Measurements from ENCODE around the gene LCN10. TPM values are rescaled to one million over a fixed set of nuclear protein-coding genes. Genes with fewer than 3 reads are reported as not detected.

The LCN10 gene
- total and polyA plus RNA-seq, 2 donors (not counting 3 experiments of a cell fraction or from before 2014, with no cell fraction given), result not detected

DNA sequence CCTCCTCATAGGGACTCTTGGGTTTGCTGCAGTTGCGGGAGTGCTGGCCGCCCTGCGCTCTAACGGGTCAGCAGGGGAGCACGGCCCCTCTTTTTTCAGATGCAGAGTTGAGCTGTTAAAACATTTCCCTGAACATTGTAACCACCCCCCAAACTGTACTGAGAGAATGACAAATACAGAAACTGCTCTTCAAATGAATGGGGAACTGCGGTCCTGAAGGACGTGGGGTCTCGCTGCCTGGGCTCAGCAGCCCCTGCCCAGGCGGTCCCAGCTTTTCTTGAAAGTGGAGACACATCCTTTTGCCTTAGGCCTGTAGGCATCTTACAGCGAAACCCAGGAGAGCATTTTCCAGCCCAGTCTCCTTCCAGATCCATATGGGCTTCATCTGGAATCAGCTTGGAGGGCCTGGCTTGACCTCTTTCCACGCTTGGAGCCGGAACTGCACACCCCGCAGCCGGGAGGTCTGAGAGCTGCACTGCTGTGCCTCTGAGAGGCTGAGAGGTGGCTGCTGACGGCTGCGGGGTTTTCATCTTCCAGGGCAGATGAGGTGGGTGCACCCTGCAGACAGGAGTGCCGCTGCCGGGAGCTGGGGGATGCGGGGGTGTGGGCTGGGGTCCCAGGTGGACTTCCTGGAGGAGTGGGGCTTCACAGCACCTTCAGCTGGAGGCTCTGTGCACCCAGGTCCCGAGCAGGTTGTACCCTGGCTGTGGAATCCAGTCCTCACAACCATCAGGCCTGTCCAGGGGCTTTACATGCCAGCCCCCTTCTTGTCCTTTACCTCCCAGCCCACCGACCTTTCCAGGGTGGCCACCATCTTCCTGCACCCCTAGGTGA is 54.2 kb downstream of the LCN10 start:
- H3K4me1 ChIP-seq (ENCODE audit: control insufficient read depth, extremely low read depth, insufficient read depth, low read length), result peaks cover 14% of the 10 kb centered on the region
- H3K27me3 ChIP-seq (ENCODE audit: control insufficient read depth in 2 of 2, insufficient read depth in 2 of 2, low read length in 2 of 2), result no peaks in the 10 kb centered on the region
- no peak for FAIRE-seq
- no peak for DNase-seq (ENCODE audit: low read depth, low spot score)
- ChIA-PET POLR2A (interaction anchor here (1.1 kb wide), 1 partner anchor 39 kb away, joined by 4 read pairs; no protein-coding TSS in a partner anchor), CTCF (interaction anchor here (1.5 to 2.0 kb wide), 3 partner anchors 9 to 20 kb away, joined by 4 to 7 read pairs (median 5); no protein-coding TSS in a partner anchor)
- BruUV-seq (replicated peaks), result no TSS peak
- intact Hi-C loops (cut with micrococcal nuclease) (no loop called here), dilution Hi-C loops (cut with MboI; ENCODE audit: extremely low pct_ligation_motif_present, low sequenced_read_pairs) (no loop called here)
- peaks cover 0 to 2% of the 10 kb centered on the region in 2 experiments for H3K36me3 ChIP-seq (ENCODE audit: control insufficient read depth in 2 of 2, extremely low read depth in 1 of 2, insufficient read depth in 2 of 2, low read length in 2 of 2)
- H3K9ac ChIP-seq (replicated peaks; ENCODE audit: extremely low read depth, insufficient read depth, low read length), result no peak overlapping the region
- peaks cover 32% of the 10 kb centered on the region for H3K79me2 ChIP-seq (ENCODE audit: control insufficient read depth, insufficient read depth, low read length)
- no peak overlapping the region for H3K4me3 ChIP-seq (replicated peaks in 1 of 3; ENCODE audit: insufficient read depth in 1 of 3, low read depth in 1 of 3, low read length in 3 of 3)
- no peaks in the 10 kb centered on the region for H3K9me1 ChIP-seq (replicated peaks; ENCODE audit: control insufficient read depth, extremely low read depth, insufficient read depth, low read length)
- TF ChIP-seq JUN (IDR thresholded peaks at IDR 0.05; ENCODE audit: borderline replicate concordance, insufficient read depth, insufficient read length, low read depth), result no peak
- TF ChIP-seq GATA2 (IDR thresholded peaks at IDR 0.05; ENCODE audit: insufficient read depth, insufficient read length, low read depth, low read length), result no peak
- TF ChIP-seq EZH2 (IDR thresholded peaks at IDR 0.05; ENCODE audit: borderline replicate concordance, low read depth, low read length, severe bottlenecking), result no peak
- no peak for TF ChIP-seq MAX (IDR thresholded peaks at IDR 0.05; ENCODE audit: insufficient read depth, insufficient read length)
- TF ChIP-seq MYC (IDR thresholded peaks at IDR 0.05; ENCODE audit: low read depth, low read length), result no peak
- TF ChIP-seq POLR2AphosphoS5 (IDR thresholded peaks at IDR 0.05; ENCODE audit: insufficient read depth, low read depth, low read length), result no peak
- TF ChIP-seq CTCF (IDR thresholded peaks at IDR 0.05; ENCODE audit: extremely low read depth in 1 of 2, insufficient read depth in 1 of 2, low read depth in 1 of 2, low read length in 2 of 2), result no peak
- no peak for TF ChIP-seq FOS (IDR thresholded peaks at IDR 0.05; ENCODE audit: borderline replicate concordance, insufficient read depth, low read length)
- TF ChIP-seq POLR2A (IDR thresholded peaks at IDR 0.05; ENCODE audit: low read depth, low read length), result no peak
- no peak overlapping the region for H3K27ac ChIP-seq (ENCODE audit: insufficient read depth, low read depth, low read length)
- no peaks in the 10 kb centered on the region for H4K20me1 ChIP-seq (replicated peaks; ENCODE audit: control insufficient read depth, extremely low read depth, insufficient read depth, low read length)
- no peak overlapping the region for H3K4me2 ChIP-seq (ENCODE audit: insufficient read depth, low read length)
- no peaks in the 10 kb centered on the region for H3K9me3 ChIP-seq (replicated peaks; ENCODE audit: control insufficient read depth, insufficient read depth, low read length)
- H2AFZ ChIP-seq (ENCODE audit: low read depth, low read length), result no peak overlapping the region

Small RNA genes lying within 50 kb of the gene (microRNA-seq; reads per million reads assigned to microRNA genes)
- not detected for gene MIR6722 (ENCODE audit: borderline number of aligned reads, borderline replicate concordance)

Small RNA genes lying within 50 kb of the gene (small RNA-seq; reads per million reads assigned to genes)
- gene ATP6V1G1P3 (ENCODE audit: insufficient read depth, insufficient read length, low read depth, low replicate concordance), result not detected
- not detected for gene MIR6722 (ENCODE audit: insufficient read depth, insufficient read length, low read depth, low replicate concordance)

Other genes starting within 250 kb of the LCN10 start
- 153 and 161 TPM in 2 replicates for gene NOTCH1, start 196.9 kb downstream of the LCN10 start, total RNA-seq
- 27.0 and 31.7 TPM in 2 replicates for gene NOTCH1, start 196.9 kb downstream of the LCN10 start, polyA plus RNA-seq
- gene EGFL7, start 80.0 kb downstream of the LCN10 start, total RNA-seq, result 1,042 and 1,043 TPM in 2 replicates
- gene EGFL7, start 80.0 kb downstream of the LCN10 start, polyA plus RNA-seq, result 1,377 and 1,605 TPM in 2 replicates
- 43.0 and 45.5 TPM in 2 replicates for gene AGPAT2, start 55.5 kb downstream of the LCN10 start, total RNA-seq
- 55.3 and 72.1 TPM in 2 replicates for gene AGPAT2, start 55.5 kb downstream of the LCN10 start, polyA plus RNA-seq
- 242 and 253 TPM in 2 replicates for gene DIPK1B, start 30.4 kb downstream of the LCN10 start, total RNA-seq
- 441 and 642 TPM in 2 replicates for gene DIPK1B, start 30.4 kb downstream of the LCN10 start, polyA plus RNA-seq
- not detected in 2 replicates for gene LCN6, start 5.6 kb upstream of the LCN10 start, total RNA-seq
- 0.17 TPM in 1 of 2 replicates, not detected in the other for gene LCN6, start 5.6 kb upstream of the LCN10 start, polyA plus RNA-seq
- not detected in 2 replicates for gene LCN8, start 15.3 kb upstream of the LCN10 start, total RNA-seq
- not detected in 2 replicates for gene LCN8, start 15.3 kb upstream of the LCN10 start, polyA plus RNA-seq
- gene LCN15, start 21.6 kb upstream of the LCN10 start, total RNA-seq, result not detected in 2 replicates
- not detected in 2 replicates for gene LCN15, start 21.6 kb upstream of the LCN10 start, polyA plus RNA-seq
- 43.2 and 44.9 TPM in 2 replicates for gene TMEM141, start 48.4 kb upstream of the LCN10 start, total RNA-seq
- 129 and 146 TPM in 2 replicates for gene TMEM141, start 48.4 kb upstream of the LCN10 start, polyA plus RNA-seq
- 0.37 TPM in 1 of 2 replicates, not detected in the other for gene CCDC183, start 53.4 kb upstream of the LCN10 start, total RNA-seq
- gene CCDC183, start 53.4 kb upstream of the LCN10 start, polyA plus RNA-seq, result 0.50 and 0.60 TPM in 2 replicates
- gene RABL6, start 65.0 kb upstream of the LCN10 start, total RNA-seq, result 112 TPM in 2 replicates
- 60.8 and 61.3 TPM in 2 replicates for gene RABL6, start 65.0 kb upstream of the LCN10 start, polyA plus RNA-seq
- 1.3 and 1.7 TPM in 2 replicates for gene AJM1, start 99.5 kb upstream of the LCN10 start, total RNA-seq
- gene AJM1, start 99.5 kb upstream of the LCN10 start, polyA plus RNA-seq, result 0.30 and 0.32 TPM in 2 replicates
- gene PHPT1, start 106.5 kb upstream of the LCN10 start, total RNA-seq, result 139 and 165 TPM in 2 replicates
- 319 and 376 TPM in 2 replicates for gene PHPT1, start 106.5 kb upstream of the LCN10 start, polyA plus RNA-seq
- gene MAMDC4, start 109.4 kb upstream of the LCN10 start, total RNA-seq, result 7.2 and 7.7 TPM in 2 replicates
- 3.6 and 4.7 TPM in 2 replicates for gene MAMDC4, start 109.4 kb upstream of the LCN10 start, polyA plus RNA-seq
- 356 and 388 TPM in 2 replicates for gene EDF1, start 123.4 kb upstream of the LCN10 start, total RNA-seq
- 411 and 478 TPM in 2 replicates for gene EDF1, start 123.4 kb upstream of the LCN10 start, polyA plus RNA-seq
- 21.5 and 23.1 TPM in 2 replicates for gene TRAF2, start 143.6 kb upstream of the LCN10 start, total RNA-seq
- gene TRAF2, start 143.6 kb upstream of the LCN10 start, polyA plus RNA-seq, result 10.3 and 10.9 TPM in 2 replicates
- gene FBXW5, start 201.8 kb upstream of the LCN10 start, total RNA-seq, result 95.6 and 97.3 TPM in 2 replicates
- gene FBXW5, start 201.8 kb upstream of the LCN10 start, polyA plus RNA-seq, result 151 and 209 TPM in 2 replicates
- gene C8G, start 202.3 kb upstream of the LCN10 start, total RNA-seq, result 1.4 and 1.9 TPM in 2 replicates
- gene C8G, start 202.3 kb upstream of the LCN10 start, polyA plus RNA-seq, result 0.47 and 0.70 TPM in 2 replicates
- gene LCN12, start 209.3 kb upstream of the LCN10 start, total RNA-seq, result 0.35 TPM in 1 of 2 replicates, not detected in the other
- 0.52 and 0.62 TPM in 2 replicates for gene LCN12, start 209.3 kb upstream of the LCN10 start, polyA plus RNA-seq
- not detected in 2 replicates for gene PTGDS, start 234.6 kb upstream of the LCN10 start, total RNA-seq
- not detected in 2 replicates for gene PTGDS, start 234.6 kb upstream of the LCN10 start, polyA plus RNA-seq
- not detected in 2 replicates for gene LCNL1, start 240.1 kb upstream of the LCN10 start, total RNA-seq
- gene LCNL1, start 240.1 kb upstream of the LCN10 start, polyA plus RNA-seq, result not detected in 2 replicates
- gene PAXX, start 249.5 kb upstream of the LCN10 start, total RNA-seq, result 35.0 and 38.7 TPM in 2 replicates
- gene PAXX, start 249.5 kb upstream of the LCN10 start, polyA plus RNA-seq, result 34.0 and 49.9 TPM in 2 replicates